ENCODE results near the gene COLGALT1. TPM values are rescaled to one million over a fixed set of nuclear protein-coding genes. Genes with fewer than 3 reads are reported as not detected.
A peak's percentile ranks its signal among the peaks of the same experiment; 100 is the strongest.

The COLGALT1 gene
- total and polyA plus RNA-seq, 9 of the 15 experiments (the other 6 are each of a cell fraction or from before 2014, with no cell fraction given), result 4.9 to 119 (median 82.6) TPM

GRCh38 chr19:17580470-17581144 is 25.2 kb downstream of the COLGALT1 start:
- peaks cover 61% of the 10 kb centered on the region for H3K36me3 ChIP-seq (ENCODE audit: control insufficient read depth, insufficient read depth, low read length)
- H3K9me3 ChIP-seq (replicated peaks; ENCODE audit: control insufficient read depth, insufficient read depth, low read depth, low read length), result no peaks in the 10 kb centered on the region
- no peak overlapping the region for H3K4me2 ChIP-seq (ENCODE audit: insufficient read depth, low read length)
- in situ Hi-C loops (cut with MboI), result no loop called here
- intact Hi-C loops (cut with micrococcal nuclease), result no loop called here
- FAIRE-seq, result no peak
- CTCF ChIA-PET (ENCODE audit: low intra/inter-chr PET ratio), result no interaction called here
- H3K4me3 ChIP-seq, result no peak overlapping the region
- no peak for DNase-seq (ENCODE audit: extremely low read depth in 1 of 4, low spot score in 3 of 4)
- no peak overlapping the region for H3K27ac ChIP-seq (ENCODE audit: extremely low read depth, low read depth, low read length)
- H3K4me1 ChIP-seq (replicated peaks in 1 of 2; ENCODE audit: control insufficient read depth in 2 of 2, insufficient read depth in 2 of 2, low read length in 2 of 2), result peaks cover 13 to 56% of the 10 kb centered on the region in 2 experiments
- no peaks in the 10 kb centered on the region for H3K27me3 ChIP-seq (ENCODE audit: control insufficient read depth in 2 of 2, insufficient read depth in 2 of 2, low read length in 2 of 2)
- peak overlapping the region in 1 of 2 experiments; percentile 82; a peak in 2 of 4 replicates for H3K9ac ChIP-seq (ENCODE audit: insufficient read depth in 1 of 2, low read depth in 2 of 2, low read length in 2 of 2)
- POLR2A ChIA-PET, result interaction anchor here (0.5 to 1.8 kb wide), 6 partner anchors 10 to 590 kb away, joined by 3 to 7 read pairs (median 4); no protein-coding TSS in a partner anchor
- no peak for ATAC-seq
- H3K9me1 ChIP-seq (ENCODE audit: control insufficient read depth, insufficient read depth, low read length), result peaks cover 13% of the 10 kb centered on the region
- WGBS (ENCODE audit: insufficient coverage, low coverage, missing lambda C conversion rate), result 92% methylated on average over 15 of the region's 28 CpGs
- no TSS peak for BruUV-seq (replicated peaks)
- TF ChIP-seq ZNF740 (CRISPR knock-in tag; IDR thresholded peaks at IDR 0.05) (no peak), ZNF740 (tag; IDR thresholded peaks at IDR 0.05) (0 out of 4 replicates have a peak, but pooled peaks of 1 of the 2 experiments have one; percentile 1), ZFPM2 (CRISPR knock-in tag; IDR thresholded peaks at IDR 0.05) (no peak), GATA2 (CRISPR knock-in tag; IDR thresholded peaks at IDR 0.05) (0 out of 2 replicates have a peak, but pooled peaks have one; percentile 16), ZNF282 (CRISPR knock-in tag; IDR thresholded peaks at IDR 0.05) (peak; percentile 53; the same call in 1 of the 2 replicates)
- H3K79me2 ChIP-seq (ENCODE audit: control insufficient read depth, insufficient read depth, low read length), result peaks cover 9% of the 10 kb centered on the region; the same call in 1 of the 3 replicates
- H4K20me1 ChIP-seq (replicated peaks; ENCODE audit: control insufficient read depth, insufficient read depth, low read length), result peaks cover 43% of the 10 kb centered on the region
- no peak overlapping the region for H2AFZ ChIP-seq (ENCODE audit: low read depth, low read length)

All from K562 (cell line).